Smooth muscle cell (in vitro differentiated cells): ENCODE data around the gene RNF183. TPM values are rescaled to one million over a fixed set of nuclear protein-coding genes. Genes with fewer than 3 reads are reported as not detected.
"Not testable (repeated sequence)": the region's sequence is repeated elsewhere in the genome, so short reads cannot be mapped to it uniquely, and the experiment has no call there.

Experiments
- DNase-seq: peaks from one replicate; lab custom pipeline; 2025; ENCODE audit not compliant: unreplicated experiment; lab: John Stamatoyannopoulos, UW
- H2AFZ ChIP-seq: fragments of 200-600 bp; sonication (generic); 2 replicates; pipeline ENCODE4 v1.6.0; 2016; ENCODE audit warnings: antibody characterized with exemption, low read depth, mild to moderate bottlenecking
- H3F3A ChIP-seq: fragments of 200-600 bp; sonication (generic); 2 replicates; pipeline ENCODE4 v1.6.0; 2017; ENCODE audit warnings: antibody characterized with exemption, low read depth
- H3K27ac ChIP-seq: fragments of 200-600 bp; sonication (generic); 2 replicates; pipeline ENCODE4 v1.5.1; 2016; ENCODE audit warnings: low read depth, mild to moderate bottlenecking
- H3K27me3 ChIP-seq: fragments of 200-600 bp; sonication (generic); 2 replicates; pipeline ENCODE4 v1.6.1; 2016; ENCODE audit warnings: low read depth, mild to moderate bottlenecking
- H3K36me3 ChIP-seq: fragments of 200-600 bp; sonication (generic); 2 replicates; pipeline ENCODE4 v1.5.1; 2016; ENCODE audit warnings: low read depth
- H3K4me1 ChIP-seq: fragments of 200-600 bp; sonication (generic); 2 replicates; pipeline ENCODE4 v1.5.1; 2016; ENCODE audit warnings: low read depth
- H3K4me2 ChIP-seq: fragments of 200-600 bp; sonication (generic); 2 replicates; pipeline ENCODE4 v1.6.0; 2016; ENCODE audit warnings: mild to moderate bottlenecking
- H3K4me3 ChIP-seq: fragments of 200-600 bp; sonication (generic); 2 replicates; pipeline ENCODE4 v1.5.1; 2016; ENCODE audit warnings: mild to moderate bottlenecking
- H3K79me2 ChIP-seq: fragments of 200-600 bp; sonication (generic); 2 replicates; pipeline ENCODE4 v1.6.0; 2016; ENCODE audit warnings: low read depth, mild to moderate bottlenecking
- H3K9ac ChIP-seq: fragments of 200-600 bp; sonication (generic); 2 replicates; pipeline ENCODE4 v1.6.0; 2016; ENCODE audit warnings: low read depth
- H3K9me3 ChIP-seq: fragments of 200-600 bp; sonication (generic); replicated peaks from 2 replicates; pipeline ENCODE4 v1.5.1; 2016; ENCODE audit warnings: low read depth
- H4K20me1 ChIP-seq: fragments of 200-600 bp; sonication (generic); 2 replicates; pipeline ENCODE4 v1.6.0; 2016; ENCODE audit warnings: low read depth
- CTCF ChIP-seq: fragments of 200-600 bp; sonication (generic); IDR thresholded peaks from 2 replicates; pipeline ENCODE4 v1.5.1; 2017; ENCODE audit warnings: borderline replicate concordance, mild to moderate bottlenecking, antibody characterized with exemption; ENCODE audit not compliant: insufficient read depth, poor library complexity, severe bottlenecking
- WGBS: methylation state at CpG from one replicate; pipeline ENCODE4 v1.1.7; 2016; ENCODE audit warnings: low lambda C conversion rate; 5-methylcytosine and 5-hydroxymethylcytosine counted together
- polyA plus RNA-seq: library from polyadenylated mRNA; unstranded; fragments of >200 nt; fragmentation: Nextera tagmentation; extraction: Ambion mirVana; gene quantifications from 2 replicates; pipeline ENCODE4 v1.2.1, GENCODE V29; 2016
- total RNA-seq: library from RNA; depleted of rRNA; stranded (reverse); fragments of >200 nt; gene quantifications from 2 replicates; pipeline ENCODE4 v1.2.3, GENCODE V29; 2014

Gene RNF183
- total and polyA plus RNA-seq, 2 experiments from 2014 or later, result 0.66 to 2.3 TPM

- peaks cover 8% of the 10 kb centered on the region for H3K36me3 ChIP-seq
- H3K27ac ChIP-seq, result no peak overlapping the region
- no peak overlapping the region for H3K9ac ChIP-seq
- no peaks in the 10 kb centered on the region for H3K4me1 ChIP-seq
- no peak overlapping the region for H2AFZ ChIP-seq
- H3K4me2 ChIP-seq, result no peak overlapping the region
- H3K4me3 ChIP-seq, result no peak overlapping the region
- WGBS, result 94% methylated on average over 6 of the region's 6 CpGs
- no peaks in the 10 kb centered on the region for H3K9me3 ChIP-seq
- no peak for TF ChIP-seq CTCF
- no peak for DNase-seq
- H3F3A ChIP-seq, result no peaks in the 10 kb centered on the region
- H3K27me3 ChIP-seq, result no peaks in the 10 kb centered on the region
- peaks cover 43% of the 10 kb centered on the region for H4K20me1 ChIP-seq
- peaks cover 20% of the 10 kb centered on the region for H3K79me2 ChIP-seq
These were observed 47.7 kb downstream of the RNF183 start for GRCh38 chr9:113255438-113255837.

- H3K9ac ChIP-seq, result no peak overlapping the region
- no peak overlapping the region for H3K4me3 ChIP-seq
- H3K4me2 ChIP-seq, result no peak overlapping the region
- H2AFZ ChIP-seq, result no peak overlapping the region
- H3F3A ChIP-seq, result no peaks in the 10 kb centered on the region
- no peaks in the 10 kb centered on the region for H3K9me3 ChIP-seq
- no peak for TF ChIP-seq CTCF
- no peak for DNase-seq
- no peak overlapping the region for H3K27ac ChIP-seq
- H3K27me3 ChIP-seq, result no peaks in the 10 kb centered on the region
- no peaks in the 10 kb centered on the region for H3K4me1 ChIP-seq
- H3K36me3 ChIP-seq, result peaks cover 8% of the 10 kb centered on the region
- H4K20me1 ChIP-seq, result peaks cover 43% of the 10 kb centered on the region
- peaks cover 20% of the 10 kb centered on the region for H3K79me2 ChIP-seq
- 96% methylated on average over 1 of the region's 1 CpG for WGBS
These were observed 48.2 kb downstream of the RNF183 start for GRCh38 chr9:113254991-113255390.

- no peak overlapping the region for H3K9ac ChIP-seq
- H3K27me3 ChIP-seq, result no peaks in the 10 kb centered on the region
- no peak overlapping the region for H2AFZ ChIP-seq
- no peaks in the 10 kb centered on the region for H3F3A ChIP-seq
- TF ChIP-seq CTCF, result no peak
- WGBS, result 97% methylated on average over 2 of the region's 2 CpGs
- DNase-seq, result no peak
- no peaks in the 10 kb centered on the region for H3K9me3 ChIP-seq
- no peaks in the 10 kb centered on the region for H3K36me3 ChIP-seq
- no peaks in the 10 kb centered on the region for H3K4me1 ChIP-seq
- H3K4me2 ChIP-seq, result no peak overlapping the region
- peaks cover 74% of the 10 kb centered on the region for H4K20me1 ChIP-seq
- no peak overlapping the region for H3K27ac ChIP-seq
- H3K79me2 ChIP-seq, result peaks cover 40% of the 10 kb centered on the region
- no peak overlapping the region for H3K4me3 ChIP-seq
These were observed 52.4 kb downstream of the RNF183 start for GRCh38 chr9:113250807-113251206.

GRCh38 chr9:113249661-113250060, 53.5 kb downstream of the RNF183 start:
- DNase-seq, H3K4me2 ChIP-seq, H3K4me1 ChIP-seq, H3K27ac ChIP-seq, H3K36me3 ChIP-seq, H3K9ac ChIP-seq, H3K9me3 ChIP-seq, H3K4me3 ChIP-seq, H3K27me3 ChIP-seq, H3F3A ChIP-seq, H2AFZ ChIP-seq: not testable (repeated sequence)
- H3K79me2 ChIP-seq, result peaks cover 51% of the 10 kb centered on the region
- peaks cover 76% of the 10 kb centered on the region for H4K20me1 ChIP-seq
- 100% methylated on average over 2 of the region's 2 CpGs for WGBS
